Measurements from ENCODE around the gene MIXL1. TPM values are rescaled to one million over a fixed set of nuclear protein-coding genes. Genes with fewer than 3 reads are reported as not detected.

Gene MIXL1
- total RNA-seq, 4 donors from 2014 or later = not detected

GRCh38 chr1:226203240-226203639, 20.2 kb upstream of the MIXL1 start:
- intact Hi-C loops (cut with DNase I; ENCODE audit: low total_unique reads) = loop anchor here (5.0 kb wide), 1 partner anchor 81 kb away; no protein-coding TSS in a partner anchor
- no peak for DNase-seq (ENCODE audit: low spot score in 2 of 2)
- H3K4me3 ChIP-seq (ENCODE audit: low read depth, poor library complexity, severe bottlenecking) = no peak overlapping the region
- WGBS, 2 donors = 87 to 96% methylated on average over 1 of the region's 1 CpG
- TF ChIP-seq CTCF (IDR thresholded peaks at IDR 0.05) = no peak
- no peak for TF ChIP-seq POLR2A (IDR thresholded peaks at IDR 0.05)

GRCh38 chr1:226203655-226204054, 19.8 kb upstream of the MIXL1 start:
- TF ChIP-seq CTCF (IDR thresholded peaks at IDR 0.05) (no peak), POLR2A (IDR thresholded peaks at IDR 0.05) (no peak)
- DNase-seq (ENCODE audit: low spot score in 2 of 2) = no peak
- intact Hi-C loops (cut with DNase I; ENCODE audit: low total_unique reads) = loop anchor here (5.0 kb wide), 1 partner anchor 81 kb away; no protein-coding TSS in a partner anchor
- 89 to 92% methylated on average over 4 of the region's 4 CpGs for WGBS, 2 donors
- H3K4me3 ChIP-seq (ENCODE audit: low read depth, poor library complexity, severe bottlenecking) = no peak overlapping the region

- no peak overlapping the region for H3K4me3 ChIP-seq (ENCODE audit: low read depth, poor library complexity, severe bottlenecking)
- DNase-seq (ENCODE audit: low spot score in 2 of 2) = no peak
- intact Hi-C loops (cut with DNase I; ENCODE audit: low total_unique reads) = loop anchor here (5.0 kb wide), 1 partner anchor 82 kb away; no protein-coding TSS in a partner anchor
- no peak for TF ChIP-seq POLR2A (IDR thresholded peaks at IDR 0.05)
- no peak for TF ChIP-seq CTCF (IDR thresholded peaks at IDR 0.05)
These were observed 19.3 kb upstream of the MIXL1 start for GRCh38 chr1:226204198-226204597.

GRCh38 chr1:226207048-226207447, 16.4 kb upstream of the MIXL1 start:
- TF ChIP-seq CTCF (IDR thresholded peaks at IDR 0.05) = no peak
- TF ChIP-seq POLR2A (IDR thresholded peaks at IDR 0.05) = no peak
- intact Hi-C loops (cut with DNase I; ENCODE audit: low total_unique reads) = no loop called here
- H3K4me3 ChIP-seq (ENCODE audit: low read depth, poor library complexity, severe bottlenecking) = no peak overlapping the region
- no peak for DNase-seq (ENCODE audit: low spot score in 2 of 2)
- 93 to 94% methylated on average over 5 of the region's 5 CpGs for WGBS, 2 donors

GRCh38 chr1:226209307-226210059, 14.0 kb upstream of the MIXL1 start:
- no peak for DNase-seq (ENCODE audit: low spot score in 2 of 2)
- H3K4me3 ChIP-seq (ENCODE audit: low read depth, poor library complexity, severe bottlenecking) = no peak overlapping the region
- TF ChIP-seq CTCF (IDR thresholded peaks at IDR 0.05) (no peak), POLR2A (IDR thresholded peaks at IDR 0.05) (no peak)
- 75 to 88% methylated on average over 17 of the region's 17 CpGs for WGBS, 2 donors
- intact Hi-C loops (cut with DNase I; ENCODE audit: low total_unique reads) = no loop called here

Measured in lower leg skin (tissue), 4 donors.